HG03558 (cell line): ENCODE results near the gene MCM3.

Experiments used
- ATAC-seq: cut with Tn5 transposase; IDR thresholded peaks from one replicate; pipeline ENCODE4 v1.9.1; 2021; ENCODE audit warnings: moderate number of reproducible peaks; ENCODE audit not compliant: unreplicated experiment; ENCODE audit errors: extremely low read depth

Gene MCM3

DNA sequence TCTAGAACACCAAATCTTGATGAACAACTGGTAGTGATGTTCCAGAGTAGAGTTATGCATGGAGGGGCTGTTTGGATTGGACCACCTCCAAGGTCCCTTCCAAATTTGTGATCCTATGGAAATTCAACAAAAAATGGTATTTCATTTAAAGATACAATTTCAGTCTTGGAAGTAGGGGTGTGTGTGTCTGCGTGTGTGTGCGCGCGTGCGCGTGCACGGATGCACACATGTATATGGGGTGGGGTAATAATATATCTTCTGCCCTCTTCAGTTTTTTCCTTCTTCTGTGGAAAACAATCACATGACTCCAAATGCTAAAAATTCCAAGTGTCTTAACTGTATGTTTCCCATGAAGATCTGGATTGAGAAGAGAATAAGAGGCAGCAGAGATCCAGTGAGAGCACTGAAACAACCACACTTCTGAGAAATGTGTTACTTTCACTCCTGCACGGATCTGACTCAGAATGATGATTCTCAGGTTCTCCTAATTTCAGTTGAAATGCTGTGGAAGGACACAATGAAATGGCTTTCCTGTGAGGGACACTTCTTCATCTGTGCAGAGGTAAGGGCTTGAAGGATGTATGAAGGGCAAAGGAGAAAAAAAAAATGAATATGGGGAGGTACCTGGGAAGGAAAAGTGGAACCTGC, 29.7 kb downstream of the MCM3 start:
- no peak for ATAC-seq

GRCh38 chr6:52253494-52253893, 31.0 kb downstream of the MCM3 start:
- ATAC-seq, result no peak

DNA sequence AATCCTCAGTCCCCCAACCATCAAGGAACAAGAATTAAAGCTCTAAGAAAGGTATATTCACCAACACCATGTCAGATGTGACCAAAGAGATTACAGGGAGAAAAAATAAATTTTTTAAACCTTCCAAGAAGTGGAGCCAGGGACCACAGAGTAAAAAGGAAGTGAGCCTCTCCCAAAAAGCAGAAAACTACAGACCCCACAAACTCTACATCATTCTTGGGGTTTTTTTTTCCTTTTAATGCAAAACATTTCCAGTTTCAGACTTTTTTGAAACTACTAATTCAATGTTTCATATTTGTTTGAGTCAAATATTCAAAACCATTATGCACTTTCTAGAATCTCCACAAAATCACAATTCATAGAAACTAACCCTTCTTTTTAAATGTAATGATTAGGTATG, 33.4 kb downstream of the MCM3 start:
- no peak for ATAC-seq

- ATAC-seq, result no peak
Observed at GRCh38 chr6:52249078-52249477, 35.5 kb downstream of the MCM3 start.

DNA sequence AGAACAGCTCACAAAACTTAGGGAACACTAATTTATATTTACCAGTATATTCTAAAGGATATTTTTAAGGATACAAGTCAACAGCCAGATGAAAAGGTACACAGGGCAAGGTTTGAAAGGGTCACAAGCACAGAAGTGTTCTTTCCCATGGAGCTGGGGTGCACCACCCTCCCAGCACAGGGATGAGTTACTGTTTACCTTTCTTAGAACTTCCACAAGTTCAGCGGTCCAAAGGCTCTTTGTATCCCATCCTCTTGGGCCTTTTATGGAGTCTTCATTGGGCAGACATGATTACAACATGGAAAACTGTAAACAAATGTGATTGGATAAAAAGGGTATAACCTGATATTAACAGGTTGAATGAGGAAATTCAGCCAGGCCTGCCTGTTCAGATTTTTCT, 39.1 kb downstream of the MCM3 start:
- no peak for ATAC-seq

DNA sequence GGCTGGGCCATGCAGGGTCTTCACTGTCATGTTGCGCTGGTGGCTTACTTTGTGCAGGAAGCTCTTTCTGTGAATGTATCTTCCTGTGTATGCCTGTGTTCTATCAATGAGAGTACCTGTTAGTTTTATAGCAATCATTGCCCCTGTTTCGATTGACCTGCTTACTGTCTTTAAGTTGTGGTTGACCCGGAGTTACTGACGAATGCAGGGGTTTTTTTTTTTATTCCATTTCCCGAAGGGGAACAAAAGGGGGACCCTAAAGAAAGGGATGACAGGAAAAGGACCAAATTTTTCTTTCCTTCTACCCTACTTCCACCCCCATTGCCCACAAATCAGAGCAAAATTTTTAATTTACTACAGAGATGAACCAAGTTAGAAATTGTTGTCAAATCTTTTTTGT, 40.1 kb downstream of the MCM3 start, which contains the start of gene IL17F:
Gene IL17F (minus strand): TSS at position 101 of the 400 bp plus-strand sequence. CDS start 71 bp downstream, at position 30.
- no peak for ATAC-seq

- no peak for ATAC-seq
Observed at GRCh38 chr6:52243282-52243893, 41.2 kb downstream of the MCM3 start.

- no peak for ATAC-seq
Observed at GRCh38 chr6:52241819-52242218, 42.7 kb downstream of the MCM3 start.

DNA sequence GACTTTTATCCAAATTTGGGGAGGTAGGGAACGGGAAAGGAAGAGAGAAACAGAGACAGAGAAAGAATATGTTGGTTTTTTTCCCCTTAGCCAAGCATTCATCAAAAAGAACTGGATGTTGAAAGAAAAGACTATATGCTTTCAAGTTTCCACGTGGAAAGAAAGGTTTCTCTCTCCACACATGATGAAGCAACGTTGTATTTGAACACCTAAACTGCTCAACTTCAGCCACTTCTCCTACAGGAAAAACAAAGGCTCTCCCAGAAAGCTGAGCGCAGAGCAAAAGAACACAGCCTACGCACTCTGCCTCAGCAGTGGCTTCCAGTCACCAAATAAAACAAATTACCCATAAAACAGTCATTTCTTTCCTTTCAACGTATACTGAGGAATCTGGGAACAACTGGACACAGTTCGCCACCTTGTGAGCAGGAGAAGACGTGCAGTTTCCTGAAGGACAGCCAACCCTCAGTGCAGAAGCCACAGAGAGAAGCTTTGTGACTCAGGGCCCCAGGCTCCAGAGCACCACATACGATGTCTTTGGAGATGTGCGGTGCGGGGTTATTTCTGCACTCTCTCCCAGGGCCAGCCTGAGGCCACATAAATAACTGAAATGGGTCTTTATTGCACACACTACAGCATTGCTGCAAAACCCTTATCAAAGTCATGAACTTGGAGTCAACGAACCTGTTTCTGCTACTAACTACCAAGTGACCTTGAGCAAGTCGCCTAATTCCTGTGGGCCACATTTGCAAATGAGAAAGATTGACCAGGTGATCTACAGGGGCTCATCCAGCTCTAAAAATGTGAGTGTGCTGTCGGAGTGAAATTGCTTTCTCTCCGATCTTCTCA, 50.3 kb downstream of the MCM3 start:
- peak; percentile 63 for ATAC-seq

GRCh38 chr6:52233005-52233404, 51.5 kb downstream of the MCM3 start:
- ATAC-seq, result no peak

GRCh38 chr6:52231406-52232127, 53.0 kb downstream of the MCM3 start:
- no peak for ATAC-seq

- no peak for ATAC-seq
Observed at GRCh38 chr6:52230685-52231084, 53.9 kb downstream of the MCM3 start.

DNA sequence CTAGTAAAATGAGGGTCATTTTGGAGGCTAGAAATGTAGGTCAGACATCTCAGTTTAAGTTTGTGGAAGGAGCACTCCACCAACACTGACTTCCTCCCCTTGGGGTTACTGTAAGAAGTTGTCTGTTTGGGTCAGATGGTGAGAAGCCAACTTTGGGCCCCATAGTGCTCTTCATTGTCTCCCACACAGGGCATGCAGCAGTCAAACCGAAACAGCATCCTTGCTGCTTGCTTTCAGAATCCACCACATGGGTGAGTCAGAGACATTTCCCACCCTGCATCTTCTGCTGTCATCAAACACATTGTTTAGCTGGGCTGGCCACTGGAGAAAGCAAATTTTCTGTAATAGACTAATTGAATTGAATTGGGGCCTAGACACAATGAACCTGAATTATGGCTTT, 57.0 kb downstream of the MCM3 start:
- ATAC-seq, result peak; percentile 100

DNA sequence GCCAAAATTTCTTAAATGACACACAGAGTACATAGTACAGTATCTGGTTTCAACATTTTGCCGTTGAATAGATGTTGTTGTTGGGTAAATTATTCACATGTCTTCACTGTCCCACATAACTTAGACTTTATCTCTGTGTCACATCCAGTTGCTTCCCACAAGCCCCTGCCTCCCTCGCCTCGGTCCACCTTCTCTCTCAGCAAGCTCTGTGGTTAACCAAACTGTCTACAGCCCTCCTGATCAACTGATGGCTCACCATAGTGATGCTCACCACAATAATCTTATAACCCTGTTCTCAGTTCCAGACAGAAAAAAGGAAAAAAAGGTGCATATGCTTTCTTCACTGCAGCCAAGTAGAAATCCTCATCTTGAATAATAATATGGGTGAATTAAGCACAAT, 63.2 kb downstream of the MCM3 start:
- ATAC-seq, result peak; percentile 65

DNA sequence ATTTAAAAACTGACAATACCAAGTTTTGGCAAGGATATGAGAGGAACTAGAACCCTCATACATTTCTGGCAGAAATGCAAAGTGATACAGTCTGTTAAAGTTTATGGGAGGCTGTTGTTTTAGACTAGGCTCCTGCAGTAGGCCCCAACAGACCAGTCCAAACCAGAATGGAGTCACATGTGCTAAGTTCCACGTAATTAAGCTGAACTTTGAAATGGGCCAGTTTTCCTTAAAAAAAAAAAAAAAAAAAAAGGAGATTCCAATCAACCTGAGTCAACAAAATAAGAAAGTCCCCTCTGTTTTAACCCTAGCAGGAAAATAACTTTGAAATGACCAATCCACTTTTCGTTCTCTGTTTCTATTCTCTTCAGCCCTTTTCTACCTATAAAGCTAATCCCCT, 66.8 kb downstream of the MCM3 start:
- ATAC-seq, result no peak

GRCh38 chr6:52216932-52217575, 67.5 kb downstream of the MCM3 start:
- no peak for ATAC-seq

GRCh38 chr6:52215787-52216186, 68.8 kb downstream of the MCM3 start:
- no peak for ATAC-seq
